ENCODE data around the gene LRBA.

DNA sequence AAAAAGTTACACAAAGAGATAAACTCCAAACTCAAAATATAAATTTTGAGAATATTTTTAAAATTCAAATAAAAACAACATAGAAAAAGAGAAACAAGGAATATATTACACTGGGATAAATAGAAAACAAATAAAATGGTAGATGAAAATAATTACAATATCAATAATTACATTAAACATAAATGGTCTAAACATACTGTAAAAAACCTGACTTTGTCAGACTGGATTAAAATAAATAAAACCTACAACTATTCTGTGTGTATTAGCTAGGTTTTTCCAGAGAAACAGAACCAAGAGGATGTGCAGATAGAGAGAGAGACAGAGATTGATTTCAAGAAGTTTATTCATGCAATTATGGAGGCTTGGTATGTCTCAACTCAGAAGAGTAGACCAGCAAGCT is 126.5 kb downstream of the LRBA start:
- TF ChIP-seq, protein P1, sequence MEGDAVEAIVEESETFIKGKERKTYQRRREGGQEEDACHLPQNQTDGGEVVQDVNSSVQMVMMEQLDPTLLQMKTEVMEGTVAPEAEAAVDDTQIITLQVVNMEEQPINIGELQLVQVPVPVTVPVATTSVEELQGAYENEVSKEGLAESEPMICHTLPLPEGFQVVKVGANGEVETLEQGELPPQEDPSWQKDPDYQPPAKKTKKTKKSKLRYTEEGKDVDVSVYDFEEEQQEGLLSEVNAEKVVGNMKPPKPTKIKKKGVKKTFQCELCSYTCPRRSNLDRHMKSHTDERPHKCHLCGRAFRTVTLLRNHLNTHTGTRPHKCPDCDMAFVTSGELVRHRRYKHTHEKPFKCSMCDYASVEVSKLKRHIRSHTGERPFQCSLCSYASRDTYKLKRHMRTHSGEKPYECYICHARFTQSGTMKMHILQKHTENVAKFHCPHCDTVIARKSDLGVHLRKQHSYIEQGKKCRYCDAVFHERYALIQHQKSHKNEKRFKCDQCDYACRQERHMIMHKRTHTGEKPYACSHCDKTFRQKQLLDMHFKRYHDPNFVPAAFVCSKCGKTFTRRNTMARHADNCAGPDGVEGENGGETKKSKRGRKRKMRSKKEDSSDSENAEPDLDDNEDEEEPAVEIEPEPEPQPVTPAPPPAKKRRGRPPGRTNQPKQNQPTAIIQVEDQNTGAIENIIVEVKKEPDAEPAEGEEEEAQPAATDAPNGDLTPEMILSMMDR (IDR thresholded peaks at IDR 0.05 in 4 of 5, conservative IDR thresholded peaks at IDR 0.05 in 1 of 5) = no peak
- no peak for TF ChIP-seq POLR2A (IDR thresholded peaks at IDR 0.05)

Measured in gastrocnemius medialis (tissue), 4 donors.